Keratinocyte (primary cell): ENCODE results near the gene CLCA1.

ENCODE experiments used
- CTCF ChIP-seq, 3 experiments: IDR thresholded peaks in 1 of 3; conservative IDR thresholded peaks in 1 of 3; optimal IDR thresholded peaks in 1 of 3; 2 replicates in 2 of 3; 3 replicates in 1 of 3; pipeline versions ENCODE3 to v1.5.1; 2011; ENCODE audit warnings: low read length in 3 of 3, mild to moderate bottlenecking in 3 of 3, moderate library complexity in 2 of 3, control low read depth in 1 of 3, inconsistent platforms in 1 of 3; ENCODE audit not compliant: insufficient read depth in 2 of 3; ENCODE audit errors: extremely low read depth in 1 of 3
- EZH2 ChIP-seq: IDR thresholded peaks from one replicate; pipeline ENCODE4 v1.6.1; 2012; ENCODE audit warnings: inconsistent platforms, mild to moderate bottlenecking, low read length, moderate library complexity

GRCh38 chr1:86441581-86441980 lies 27.1 kb upstream of the CLCA1 start:
- TF ChIP-seq CTCF (optimal IDR thresholded peaks at IDR 0.05 in 1 of 3, IDR thresholded peaks at IDR 0.05 in 1 of 3, conservative IDR thresholded peaks at IDR 0.05 in 1 of 3; ENCODE audit: extremely low read depth in 1 of 3, insufficient read depth in 2 of 3, low read length in 3 of 3) (no peak), EZH2 (no peak)
